GM10266 (cell line): ENCODE data around the gene TSPAN9.

Experiments
- DNase-seq: peaks from one replicate; pipeline ENCODE4 v3.0.0; 2012; ENCODE audit errors: extremely low spot score
- TF ChIP-seq, protein P1 (sequence below): IDR thresholded peaks from 2 replicates; pipeline ENCODE4 v1.5.1; 2012; ENCODE audit warnings: mild to moderate bottlenecking, low read depth; ENCODE audit not compliant: control insufficient read depth, insufficient read depth; ENCODE audit errors: missing control alignments

Gene TSPAN9

DNA sequence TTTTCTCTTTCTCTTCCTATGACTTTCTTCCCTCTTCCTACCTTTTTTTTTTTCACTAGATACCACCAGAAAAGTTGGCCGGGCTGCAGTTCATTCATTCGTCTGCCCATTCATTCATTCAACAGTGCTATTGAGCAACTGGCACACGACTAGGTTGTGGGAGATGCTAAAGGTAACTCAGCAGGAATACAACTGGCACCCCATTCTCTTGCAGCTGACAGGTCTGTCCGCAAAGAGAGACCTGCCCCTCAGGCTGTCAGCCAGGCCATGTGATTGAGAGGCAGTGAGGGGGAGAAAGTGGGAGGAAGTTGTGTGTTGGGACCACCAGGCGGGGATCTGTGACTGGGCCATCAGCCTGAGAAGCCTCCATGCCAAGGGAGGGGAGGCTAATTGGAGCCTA lies 105.2 kb downstream of the TSPAN9 start:
- TF ChIP-seq, protein P1, sequence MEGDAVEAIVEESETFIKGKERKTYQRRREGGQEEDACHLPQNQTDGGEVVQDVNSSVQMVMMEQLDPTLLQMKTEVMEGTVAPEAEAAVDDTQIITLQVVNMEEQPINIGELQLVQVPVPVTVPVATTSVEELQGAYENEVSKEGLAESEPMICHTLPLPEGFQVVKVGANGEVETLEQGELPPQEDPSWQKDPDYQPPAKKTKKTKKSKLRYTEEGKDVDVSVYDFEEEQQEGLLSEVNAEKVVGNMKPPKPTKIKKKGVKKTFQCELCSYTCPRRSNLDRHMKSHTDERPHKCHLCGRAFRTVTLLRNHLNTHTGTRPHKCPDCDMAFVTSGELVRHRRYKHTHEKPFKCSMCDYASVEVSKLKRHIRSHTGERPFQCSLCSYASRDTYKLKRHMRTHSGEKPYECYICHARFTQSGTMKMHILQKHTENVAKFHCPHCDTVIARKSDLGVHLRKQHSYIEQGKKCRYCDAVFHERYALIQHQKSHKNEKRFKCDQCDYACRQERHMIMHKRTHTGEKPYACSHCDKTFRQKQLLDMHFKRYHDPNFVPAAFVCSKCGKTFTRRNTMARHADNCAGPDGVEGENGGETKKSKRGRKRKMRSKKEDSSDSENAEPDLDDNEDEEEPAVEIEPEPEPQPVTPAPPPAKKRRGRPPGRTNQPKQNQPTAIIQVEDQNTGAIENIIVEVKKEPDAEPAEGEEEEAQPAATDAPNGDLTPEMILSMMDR: no peak
- no peak for DNase-seq

DNA sequence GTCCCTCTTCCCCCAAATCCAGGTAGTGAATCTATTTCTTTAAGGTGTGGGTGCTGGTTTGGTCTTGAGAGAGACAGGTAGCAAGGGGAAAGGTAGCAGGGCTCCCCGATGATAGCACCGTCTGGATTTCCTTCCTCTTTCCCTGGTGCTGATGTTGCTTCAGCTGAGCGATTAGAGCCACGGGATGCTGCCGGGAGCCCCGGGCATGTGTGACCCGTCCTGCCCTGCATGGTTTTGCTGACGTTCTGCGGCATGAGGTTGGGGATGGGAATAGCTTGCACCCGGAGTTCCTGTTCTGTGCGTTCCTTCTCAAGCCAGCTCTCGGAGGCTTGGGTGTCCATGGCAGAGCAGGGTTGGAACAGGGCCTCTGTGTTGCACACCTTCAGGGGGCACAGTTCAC lies 107.3 kb downstream of the TSPAN9 start:
- TF ChIP-seq, protein P1: no peak
- no peak for DNase-seq

DNA sequence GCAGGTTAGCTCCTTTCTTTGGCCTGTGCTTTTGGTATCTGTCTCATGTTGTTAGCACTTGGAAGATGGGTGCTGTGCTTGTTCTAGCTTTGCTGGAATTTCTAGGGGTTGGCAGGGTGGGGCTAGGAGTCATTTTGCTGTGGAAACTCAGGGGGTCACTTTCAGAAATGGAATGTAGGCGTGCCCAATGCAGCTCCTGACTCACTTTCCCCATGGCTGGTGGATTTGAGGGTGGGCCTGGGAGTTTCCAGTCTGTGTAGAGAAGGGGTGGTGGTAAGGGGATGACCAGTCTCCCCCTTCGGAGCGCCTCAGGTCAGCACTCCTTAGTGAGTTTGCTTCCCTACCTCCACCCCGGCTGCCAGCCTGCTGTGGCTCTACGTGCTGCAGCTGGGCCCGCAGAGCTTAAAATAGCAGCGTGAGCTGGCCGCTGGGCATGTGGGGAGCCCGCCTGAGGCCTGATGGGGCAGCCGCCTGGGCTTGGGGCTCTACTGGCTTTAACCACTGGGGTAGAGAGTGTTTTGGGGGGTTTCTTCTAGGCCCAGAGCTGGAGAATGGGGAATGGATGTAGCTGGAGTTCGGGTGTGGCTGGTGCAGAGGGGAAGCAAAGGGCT lies 108.2 kb downstream of the TSPAN9 start:
- no peak for DNase-seq
- TF ChIP-seq, protein P1: no peak

DNA sequence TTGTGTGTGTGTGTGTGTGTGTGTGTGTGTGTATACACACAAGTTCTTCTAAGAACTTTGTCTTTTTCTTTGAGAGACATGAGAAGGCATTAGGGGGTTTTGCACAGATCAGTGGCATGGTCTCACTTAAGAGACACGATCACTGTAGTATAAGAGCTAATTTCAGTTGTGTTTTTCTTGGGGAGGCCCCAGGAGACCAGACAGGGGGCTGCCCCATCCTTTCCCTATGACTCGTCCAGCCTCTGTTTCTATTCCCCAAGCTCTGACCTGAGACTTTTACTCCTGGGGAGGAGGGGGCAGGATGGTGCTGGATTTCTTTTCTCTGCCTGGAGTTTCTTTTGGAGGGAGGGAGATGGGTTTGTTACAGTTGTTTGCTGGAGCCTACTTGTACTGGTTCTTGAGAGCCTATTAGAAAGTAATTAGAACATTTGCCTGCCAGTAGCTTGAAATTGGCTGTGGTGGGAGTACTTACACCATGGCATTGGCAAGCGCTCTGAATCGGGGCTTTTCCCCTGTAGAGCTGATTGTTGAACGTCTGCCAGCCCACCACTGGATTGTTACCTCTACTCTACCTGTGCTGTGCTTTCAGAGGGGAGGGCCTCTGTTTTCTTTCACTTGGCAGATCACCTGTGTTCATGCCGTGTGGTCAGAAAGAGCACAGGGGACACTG lies 109.5 kb downstream of the TSPAN9 start:
- peak; percentile 65 for DNase-seq
- TF ChIP-seq, protein P1: no peak

DNA sequence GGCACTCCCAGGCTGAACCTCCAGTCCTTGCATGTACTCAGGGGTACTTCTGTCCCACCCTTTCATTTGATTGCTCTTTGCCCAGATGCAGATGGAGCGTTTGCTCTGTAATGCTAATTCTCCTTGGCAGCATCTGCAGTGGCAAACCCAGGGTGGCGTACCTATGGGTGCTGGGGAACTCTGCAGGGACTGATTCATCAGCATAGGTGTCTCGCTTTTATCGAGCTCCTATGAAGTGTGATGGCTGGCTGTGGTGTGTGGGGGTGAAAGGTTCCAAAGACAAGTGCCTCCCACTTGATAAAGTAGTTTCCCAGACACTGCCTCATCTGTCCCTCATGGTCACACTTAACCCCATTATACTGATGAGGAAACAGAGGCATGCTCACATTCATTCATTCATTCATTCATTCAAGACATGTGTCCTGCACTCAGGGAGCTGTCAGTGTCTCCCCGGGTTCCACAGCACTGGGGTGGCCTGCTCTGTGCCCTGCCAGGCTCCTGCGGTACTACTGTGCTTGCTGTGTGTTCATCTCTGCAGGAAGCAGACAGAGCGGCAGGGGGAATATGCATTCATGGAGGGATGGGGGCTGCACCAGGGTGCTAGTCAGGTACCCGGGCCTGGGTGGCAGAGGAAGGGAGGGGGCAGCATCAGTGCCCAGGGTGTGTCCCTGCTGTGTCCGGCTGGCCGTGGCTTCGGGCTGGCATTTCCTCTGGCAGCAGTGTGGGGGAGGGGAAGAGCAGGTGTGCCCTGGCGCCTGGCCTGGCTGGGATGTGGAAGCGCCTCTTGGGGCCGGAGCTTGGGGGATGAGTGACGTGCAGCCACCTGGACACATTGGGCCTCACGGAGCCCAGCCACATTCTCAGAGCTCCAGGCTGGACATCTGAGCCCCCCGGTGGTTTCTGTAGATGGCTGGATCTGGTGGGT lies 110.9 kb downstream of the TSPAN9 start:
- no peak for DNase-seq

DNA sequence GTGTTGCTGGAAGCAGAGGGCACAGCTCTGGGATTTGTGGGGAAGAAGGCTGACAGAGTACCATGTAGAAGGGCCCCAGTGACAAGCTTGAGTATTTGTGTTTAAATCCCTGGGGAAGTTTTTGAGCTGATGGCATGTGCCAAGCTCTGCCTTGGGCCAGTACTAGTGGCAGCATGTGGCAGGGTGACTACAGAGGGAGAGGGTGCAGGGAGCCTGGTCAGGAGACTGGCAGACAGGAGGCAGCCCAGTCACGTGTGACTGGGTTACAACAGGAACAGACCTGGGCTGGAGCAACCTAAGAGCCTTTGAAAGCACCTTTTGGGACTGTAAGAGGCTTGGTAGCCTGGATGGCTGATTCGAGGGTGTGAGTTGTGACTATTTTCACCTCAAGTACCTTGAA lies 112.1 kb downstream of the TSPAN9 start:
- DNase-seq: no peak
- TF ChIP-seq, protein P1: no peak

More for the DNA sequence above, 110.9 kb downstream of the TSPAN9 start:
- TF ChIP-seq, protein P1: no peak

DNA sequence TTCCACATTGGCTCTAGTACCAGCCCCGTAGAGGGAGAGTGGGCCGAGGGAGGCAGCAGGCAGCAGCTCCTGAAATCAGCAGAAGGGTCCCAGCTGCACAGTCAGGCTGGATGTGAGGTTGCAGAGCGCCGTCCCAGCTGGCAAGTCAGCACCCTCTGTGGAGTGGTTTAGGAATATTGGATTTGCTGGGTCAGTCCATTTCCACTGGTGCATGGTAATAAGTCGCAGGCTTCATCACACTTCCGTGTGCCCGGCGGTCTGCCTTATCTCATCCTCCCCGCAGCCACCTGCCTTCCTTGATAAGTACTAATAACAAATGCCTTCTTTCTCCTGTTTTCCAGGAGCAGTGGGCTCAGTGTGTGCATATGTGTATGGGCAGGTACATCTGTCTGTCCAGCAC lies 112.9 kb downstream of the TSPAN9 start:
- TF ChIP-seq, protein P1: no peak
- DNase-seq: no peak
